Measurements from ENCODE around the gene ELAVL3. TPM values are rescaled to one million over a fixed set of nuclear protein-coding genes. Genes with fewer than 3 reads are reported as not detected.

The ELAVL3 gene
- total and polyA plus RNA-seq, 8 donors: 0.10 to 11.0 (median 1.5) TPM; not detected in 3

GRCh38 chr19:11423164-11423790 is 57.6 kb downstream of the ELAVL3 start:
- H3K27ac ChIP-seq: no peak overlapping the region
- intact Hi-C loops (cut with DNase I; ENCODE audit: low total_unique reads): no loop called here
- H3K27me3 ChIP-seq: peaks cover 7 to 60% (median 37%) of the 10 kb centered on the region in 3 donors
- no peak for DNase-seq
- TF ChIP-seq POLR2A (IDR thresholded peaks at IDR 0.05): no peak
- no peak for TF ChIP-seq CTCF (IDR thresholded peaks at IDR 0.05)
- no peak for TF ChIP-seq EP300 (IDR thresholded peaks at IDR 0.05)
- no peak for TF ChIP-seq POLR2AphosphoS5 (IDR thresholded peaks at IDR 0.05)
- H3K9me3 ChIP-seq: no peaks in the 10 kb centered on the region
- no peaks in the 10 kb centered on the region for H3K36me3 ChIP-seq
- 45 to 63% (median 58%) methylated on average over 25 to 27 of the region's 27 CpGs for WGBS, 5 donors
- H3K4me1 ChIP-seq: peaks cover 36 to 57% (median 46%) of the 10 kb centered on the region in 4 donors
- no peak overlapping the region for H3K4me3 ChIP-seq

GRCh38 chr19:11422163-11423065 is 58.4 kb downstream of the ELAVL3 start:
- intact Hi-C loops (cut with DNase I; ENCODE audit: low total_unique reads): no loop called here
- no peaks in the 10 kb centered on the region for H3K9me3 ChIP-seq
- H3K36me3 ChIP-seq: no peaks in the 10 kb centered on the region
- peaks cover 36 to 63% (median 47%) of the 10 kb centered on the region in 4 donors for H3K4me1 ChIP-seq
- H3K4me3 ChIP-seq: peak overlapping the region; percentile 27 to 49 (median 32)
- 3 to 10% (median 6%) methylated on average over 28 to 56 of the region's 56 CpGs for WGBS, 5 donors
- peak overlapping the region; percentile 37 to 74 (median 66) for H3K27ac ChIP-seq
- peak; percentile 85 to 91 for DNase-seq
- peaks cover 7 to 68% (median 37%) of the 10 kb centered on the region in 3 donors for H3K27me3 ChIP-seq
- TF ChIP-seq CTCF (IDR thresholded peaks at IDR 0.05) (no peak), POLR2AphosphoS5 (IDR thresholded peaks at IDR 0.05) (peak in 2 of 3 donors; percentile 8 to 52)

GRCh38 chr19:11421371-11422098 is 59.3 kb downstream of the ELAVL3 start:
- peaks cover 36 to 63% (median 47%) of the 10 kb centered on the region in 4 donors for H3K4me1 ChIP-seq
- peak overlapping the region; percentile 31 to 49 (median 35) for H3K4me3 ChIP-seq
- 19 to 36% (median 22%) methylated on average over 26 to 36 of the region's 36 CpGs for WGBS, 5 donors
- no peak for TF ChIP-seq POLR2A (IDR thresholded peaks at IDR 0.05)
- TF ChIP-seq CTCF (IDR thresholded peaks at IDR 0.05): no peak
- TF ChIP-seq POLR2AphosphoS5 (IDR thresholded peaks at IDR 0.05): no peak
- no peak for TF ChIP-seq EP300 (IDR thresholded peaks at IDR 0.05)
- H3K36me3 ChIP-seq: no peaks in the 10 kb centered on the region
- peak overlapping the region; percentile 37 to 74 (median 66) for H3K27ac ChIP-seq
- peaks cover 7 to 77% (median 37%) of the 10 kb centered on the region in 3 donors for H3K27me3 ChIP-seq
- peak; percentile 52 to 72 for DNase-seq
- intact Hi-C loops (cut with DNase I; ENCODE audit: low total_unique reads): no loop called here
- no peaks in the 10 kb centered on the region for H3K9me3 ChIP-seq

Measured in stomach (tissue), 9 donors.